Heart left ventricle (tissue), 13 donors: ENCODE data around the gene BIRC2.

ENCODE experiments used
- CTCF ChIP-seq, 12 donors: fragments of 200-600 bp; sonication (generic) in 4 of 12; IDR thresholded peaks; one replicate each; pipeline versions ENCODE4 v1.5.0 to v1.8.0; 2018 to 2022; ENCODE audit warnings: antibody characterized with exemption in 12 of 12, mild to moderate bottlenecking in 5 of 12
- POLR2A ChIP-seq, 2 donors: fragments of 450-650 bp; IDR thresholded peaks; one replicate each; pipeline ENCODE4 v1.6.1; 2017; ENCODE audit warnings: antibody characterized with exemption in 2 of 2, mild to moderate bottlenecking in 2 of 2, moderate library complexity in 2 of 2
- donor health status: ischemic (EF 13 %, LVEDD 7.1; RV severe dilation, severe dysfunction).
- donor health status: DM: no; HTN: yes; CAD: no.
- donor health status: DM: no; HTN: no; CAD: no.
- donor health status: ischemic (EF 25% LVEDD 6.9; RV normal size, moderate dysfunction).
- donor health status: ischemic (EF 25% LVEDD 5.7; RV mildly dilated, moderate dysfunction).
- donor health status: ischemic (EF 35%, LVEDD 5.7; RV mildly dilated, moderate dysfunction).
- donor health status: nonischemic (EF 11% LVEDD 7.7; RV severe dilation, severe dysfunction).
- donor health status: DM: yes; HTN: yes; CAD: no.
- donor health status: PGD.
- donor health status: ischemic (EF 29% LVEDD 5.4; RV normal size, mild dysfunction).
- donor health status: nonischemic (EF 23%, LVEDD 6.1; RV moderate dilation, normal function).

- TF ChIP-seq CTCF (IDR thresholded peaks at IDR 0.05) (no peak), POLR2A (IDR thresholded peaks at IDR 0.05) (no peak)
These were observed 21.5 kb downstream of the BIRC2 start for GRCh38 chr11:102368472-102368871.
